PFSK-1 (cell line): ENCODE measurements around the gene CDCP2.

Source experiments
- FOXP2 ChIP-seq: optimal IDR thresholded peaks from 2 replicates; pipeline ENCODE3; 2011; ENCODE audit warnings: borderline replicate concordance, control low read depth, inconsistent platforms; ENCODE audit not compliant: insufficient read depth; ENCODE audit errors: extremely low read length, extremely low read depth
- POLR2AphosphoS5 ChIP-seq: IDR thresholded peaks from 2 replicates; pipeline ENCODE4 v1.6.1; 2012; ENCODE audit warnings: low read depth, mild to moderate bottlenecking, control low read depth, low read length, moderate library complexity
- REST ChIP-seq, 2 experiments: IDR thresholded peaks; 2 replicates each; pipeline versions ENCODE4 v1.6.1 to v1.8.0; 2011 to 2012; ENCODE audit warnings: low read depth in 2 of 2, low read length in 2 of 2, control low read depth in 1 of 2, inconsistent platforms in 1 of 2, mild to moderate bottlenecking in 1 of 2, moderate library complexity in 1 of 2; ENCODE audit not compliant: insufficient read depth in 1 of 2
- SIN3A ChIP-seq: IDR thresholded peaks from 2 replicates; pipeline ENCODE4 v1.6.1; 2012; ENCODE audit warnings: mild to moderate bottlenecking, low read length, moderate library complexity, borderline replicate concordance; ENCODE audit not compliant: insufficient read depth
- TAF1 ChIP-seq: IDR thresholded peaks from 2 replicates; pipeline ENCODE4 v1.6.1; 2012; ENCODE audit warnings: low read length, control low read depth, borderline replicate concordance; ENCODE audit not compliant: insufficient read depth

GRCh38 chr1:54188291-54188690, 35.5 kb upstream of the CDCP2 start:
- TF ChIP-seq TAF1 (no peak), SIN3A (no peak), POLR2AphosphoS5 (no peak), REST (IDR thresholded peaks at IDR 0.05; ENCODE audit: insufficient read depth in 1 of 2, low read depth in 2 of 2, low read length in 2 of 2) (no peak), FOXP2 (no peak)
